ENCODE results near the gene KDR.

Gene KDR

GRCh38 chr4:55159851-55160250 lies 34.5 kb upstream of the KDR start:
- H3K27ac ChIP-seq, result no peak overlapping the region
- TF ChIP-seq, protein P1, sequence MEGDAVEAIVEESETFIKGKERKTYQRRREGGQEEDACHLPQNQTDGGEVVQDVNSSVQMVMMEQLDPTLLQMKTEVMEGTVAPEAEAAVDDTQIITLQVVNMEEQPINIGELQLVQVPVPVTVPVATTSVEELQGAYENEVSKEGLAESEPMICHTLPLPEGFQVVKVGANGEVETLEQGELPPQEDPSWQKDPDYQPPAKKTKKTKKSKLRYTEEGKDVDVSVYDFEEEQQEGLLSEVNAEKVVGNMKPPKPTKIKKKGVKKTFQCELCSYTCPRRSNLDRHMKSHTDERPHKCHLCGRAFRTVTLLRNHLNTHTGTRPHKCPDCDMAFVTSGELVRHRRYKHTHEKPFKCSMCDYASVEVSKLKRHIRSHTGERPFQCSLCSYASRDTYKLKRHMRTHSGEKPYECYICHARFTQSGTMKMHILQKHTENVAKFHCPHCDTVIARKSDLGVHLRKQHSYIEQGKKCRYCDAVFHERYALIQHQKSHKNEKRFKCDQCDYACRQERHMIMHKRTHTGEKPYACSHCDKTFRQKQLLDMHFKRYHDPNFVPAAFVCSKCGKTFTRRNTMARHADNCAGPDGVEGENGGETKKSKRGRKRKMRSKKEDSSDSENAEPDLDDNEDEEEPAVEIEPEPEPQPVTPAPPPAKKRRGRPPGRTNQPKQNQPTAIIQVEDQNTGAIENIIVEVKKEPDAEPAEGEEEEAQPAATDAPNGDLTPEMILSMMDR (conservative IDR thresholded peaks at IDR 0.05), result no peak
- no peak for TF ChIP-seq ZFX (IDR thresholded peaks at IDR 0.05)

- TF ChIP-seq, protein P1 (conservative IDR thresholded peaks at IDR 0.05), result peak; percentile 28
- no peak for TF ChIP-seq ZFX (IDR thresholded peaks at IDR 0.05)
- H3K27ac ChIP-seq, result no peak overlapping the region
Measured at GRCh38 chr4:55158957-55159356, 33.6 kb upstream of the KDR start.

- no peak overlapping the region for H3K27ac ChIP-seq
- no peak for TF ChIP-seq ZFX (IDR thresholded peaks at IDR 0.05)
- TF ChIP-seq, protein P1 (conservative IDR thresholded peaks at IDR 0.05), result no peak
Measured at GRCh38 chr4:55157559-55158277, 32.3 kb upstream of the KDR start.

DNA sequence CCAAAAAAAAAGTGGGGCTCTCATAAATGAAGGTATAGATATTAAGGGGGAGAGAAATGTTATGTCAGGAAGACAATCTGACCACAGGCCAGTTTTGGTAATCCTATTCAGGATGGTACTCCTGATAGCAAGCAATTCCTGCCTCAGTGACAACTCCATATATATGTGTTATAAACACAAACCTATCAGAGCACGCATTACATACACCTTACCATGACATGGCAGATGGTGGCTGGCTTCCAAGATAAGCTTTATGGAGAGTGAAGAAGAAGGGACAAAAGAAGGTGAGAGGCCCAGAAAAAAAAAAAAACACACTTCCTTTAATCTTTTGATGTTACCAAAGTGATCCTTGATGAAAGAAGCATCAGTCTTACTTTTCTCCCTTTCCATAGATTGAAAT lies 29.5 kb upstream of the KDR start:
- no peak for TF ChIP-seq ZFX (IDR thresholded peaks at IDR 0.05)
- TF ChIP-seq, protein P1 (conservative IDR thresholded peaks at IDR 0.05), result no peak
- no peak overlapping the region for H3K27ac ChIP-seq

DNA sequence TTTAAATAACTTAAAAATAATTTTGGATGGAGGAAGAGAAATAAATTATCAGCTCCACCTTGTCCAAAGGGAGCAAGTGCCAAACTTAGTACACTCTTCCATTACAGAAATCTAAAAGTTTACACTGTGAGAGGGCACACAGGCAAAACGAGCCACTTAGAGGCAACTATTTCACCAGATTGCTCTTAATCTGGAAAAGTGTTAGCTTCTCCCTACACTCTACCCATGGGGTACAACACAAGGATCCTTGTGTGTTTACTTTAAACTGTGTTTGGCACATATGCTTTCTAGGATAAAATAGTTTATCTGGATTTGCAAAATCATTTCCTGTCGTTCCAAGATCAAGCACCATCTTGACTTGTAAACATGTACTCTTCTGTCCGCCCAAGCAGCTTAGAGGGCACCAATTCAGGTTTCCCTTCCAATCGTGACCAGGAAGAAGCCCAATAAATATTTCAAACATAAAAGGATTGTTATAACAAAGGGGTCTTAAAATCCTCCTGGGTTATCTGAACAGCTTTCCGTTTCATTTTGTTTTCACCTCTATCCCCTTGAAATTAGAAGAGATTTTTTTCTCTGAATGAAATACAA lies 29.0 kb upstream of the KDR start:
- no peak for TF ChIP-seq ZFX (IDR thresholded peaks at IDR 0.05)
- TF ChIP-seq, protein P1 (conservative IDR thresholded peaks at IDR 0.05), result no peak

DNA sequence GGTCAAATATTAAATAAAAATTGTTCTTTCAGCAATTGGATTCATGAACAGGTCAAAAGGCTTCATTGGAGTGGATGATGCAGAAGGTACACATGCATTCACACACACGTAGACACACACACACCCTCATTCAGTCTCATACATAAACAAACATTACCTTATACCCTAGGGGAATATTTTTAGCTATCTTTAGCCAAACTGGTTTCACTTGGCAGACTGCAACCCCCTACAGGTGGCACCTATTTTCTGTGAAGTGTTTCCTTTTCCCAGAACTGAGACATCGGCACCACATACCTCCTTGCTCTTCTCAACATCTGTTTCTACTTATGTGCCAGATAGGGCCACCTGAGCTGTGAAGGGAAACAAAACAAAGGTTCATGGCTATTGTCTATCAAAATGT lies 18.5 kb upstream of the KDR start:
- H3K27ac ChIP-seq, result no peak overlapping the region
- TF ChIP-seq, protein P1 (conservative IDR thresholded peaks at IDR 0.05), result no peak
- no peak for TF ChIP-seq ZFX (IDR thresholded peaks at IDR 0.05)

More for the DNA sequence above, 29.0 kb upstream of the KDR start:
- no peak overlapping the region for H3K27ac ChIP-seq

GRCh38 chr4:55138367-55138766 lies 13.0 kb upstream of the KDR start:
- H3K27ac ChIP-seq, result no peak overlapping the region
- TF ChIP-seq, protein P1 (conservative IDR thresholded peaks at IDR 0.05), result no peak
- TF ChIP-seq ZFX (IDR thresholded peaks at IDR 0.05), result no peak
